GM12864 (cell line): Measurements from ENCODE around the gene ARHGAP25.
A peak's percentile ranks its signal among the peaks of the same experiment; 100 is the strongest.

ENCODE experiments used
- DNase-seq: peaks from one replicate; pipeline ENCODE4 v3.0.0-alpha.2; 2011; ENCODE audit warnings: low read depth
- H3K4me3 ChIP-seq: 2 replicates; pipeline ENCODE4 v1.5.1; 2011; ENCODE audit warnings: mild to moderate bottlenecking, low read depth, low read length, control low read depth
- CTCF ChIP-seq: IDR thresholded peaks from 2 replicates; pipeline ENCODE4 v1.5.1; 2011; ENCODE audit warnings: low read depth, mild to moderate bottlenecking, moderate library complexity, low read length, control low read depth, inconsistent platforms; ENCODE audit errors: missing control alignments

ARHGAP25 gene

GRCh38 chr2:68831686-68832232 lies 97.1 kb downstream of the ARHGAP25 start:
- DNase-seq = no peak
- no peak overlapping the region for H3K4me3 ChIP-seq

GRCh38 chr2:68832233-68832869 lies 97.7 kb downstream of the ARHGAP25 start:
- peak; percentile 29 for DNase-seq
- TF ChIP-seq CTCF = no peak
- no peak overlapping the region for H3K4me3 ChIP-seq

More at GRCh38 chr2:68831686-68832232, 97.1 kb downstream of the ARHGAP25 start:
- no peak for TF ChIP-seq CTCF

GRCh38 chr2:68833162-68833561 lies 98.6 kb downstream of the ARHGAP25 start:
- H3K4me3 ChIP-seq = no peak overlapping the region
- TF ChIP-seq CTCF = no peak
- no peak for DNase-seq

- no peak overlapping the region for H3K4me3 ChIP-seq
Measured at GRCh38 chr2:68834737-68835376, 100.2 kb downstream of the ARHGAP25 start.

GRCh38 chr2:68835621-68836020 lies 101.0 kb downstream of the ARHGAP25 start:
- no peak overlapping the region for H3K4me3 ChIP-seq
- no peak for TF ChIP-seq CTCF
- no peak for DNase-seq

More at GRCh38 chr2:68834737-68835376, 100.2 kb downstream of the ARHGAP25 start:
- no peak for DNase-seq
- TF ChIP-seq CTCF = no peak

GRCh38 chr2:68837164-68837860 lies 102.7 kb downstream of the ARHGAP25 start:
- DNase-seq = no peak
- TF ChIP-seq CTCF = peak; percentile 94
- no peak overlapping the region for H3K4me3 ChIP-seq
